ENCODE measurements around the gene MC1R. TPM values are rescaled to one million over a fixed set of nuclear protein-coding genes. Genes with fewer than 3 reads are reported as not detected.

The MC1R gene
- total RNA-seq, 1 experiment from 2014 or later: 34.3 TPM

- no TSS peak for BruUV-seq (replicated peaks)
- H3K27ac ChIP-seq: no peak overlapping the region; the same call in 1 of the 2 replicates
- intact Hi-C loops (cut with micrococcal nuclease; ENCODE audit: unreplicated experiment): loop anchor here (5.0 to 10.0 kb wide), 2 partner anchors 124 to 219 kb away; partner anchors contain the start of gene SPATA2L
- H3K4me2 ChIP-seq: peak overlapping the region; percentile 97
- peaks cover 46% of the 10 kb centered on the region for H3K4me1 ChIP-seq (replicated peaks; ENCODE audit: insufficient read depth)
- H3K79me2 ChIP-seq (ENCODE audit: low read depth): no peaks in the 10 kb centered on the region
- no peaks in the 10 kb centered on the region for H3K9me2 ChIP-seq (ENCODE audit: insufficient read depth)
- H3K9me3 ChIP-seq (ENCODE audit: insufficient read depth, low read depth): no peaks in the 10 kb centered on the region
- no peak for DNase-seq
- TF ChIP-seq EZH2 (IDR thresholded peaks at IDR 0.05; ENCODE audit: low read depth): no peak
- TF ChIP-seq CTCF (conservative IDR thresholded peaks at IDR 0.05): no peak
- H4K20me1 ChIP-seq (ENCODE audit: insufficient read depth): 0 out of 2 replicates have a peak, but pooled peaks cover 3% of the 10 kb centered on the region
- no peak overlapping the region; the same call in 1 of the 2 replicates for H3K4me3 ChIP-seq
- POLR2A ChIA-PET (ENCODE audit: unreplicated experiment): interaction anchor here (0.7 to 0.8 kb wide), 2 partner anchors 52 to 120 kb away, joined by 3 to 5 read pairs; no protein-coding TSS in a partner anchor
- no peaks in the 10 kb centered on the region for H3K36me3 ChIP-seq (ENCODE audit: low read depth)
- peaks cover 33% of the 10 kb centered on the region; the same call in 1 of the 2 replicates for H3F3A ChIP-seq (ENCODE audit: insufficient read depth, low read depth)
- no peaks in the 10 kb centered on the region for H3K27me3 ChIP-seq (ENCODE audit: insufficient read depth, low read depth)
- H2AFZ ChIP-seq: no peak overlapping the region
- CTCF ChIA-PET: no interaction called here
Measured at GRCh38 chr16:89921131-89921701, 2.6 kb downstream of the MC1R start.

- Histone ChIP-seq H3K4me2 (peak overlapping the region; percentile 97), H3K9me3 (ENCODE audit: insufficient read depth, low read depth) (no peaks in the 10 kb centered on the region), H3K9me2 (ENCODE audit: insufficient read depth) (no peaks in the 10 kb centered on the region), H3K4me1 (replicated peaks; ENCODE audit: insufficient read depth) (peaks cover 46% of the 10 kb centered on the region), H3K4me3 (peak overlapping the region; percentile 72), H3K36me3 (ENCODE audit: low read depth) (no peaks in the 10 kb centered on the region), H4K20me1 (ENCODE audit: insufficient read depth) (peaks cover 3% of the 10 kb centered on the region; the same call in 1 of the 2 replicates), H2AFZ (peak overlapping the region; percentile 61; the same call in 1 of the 2 replicates), H3F3A (ENCODE audit: insufficient read depth, low read depth) (peaks cover 33% of the 10 kb centered on the region; the same call in 1 of the 2 replicates), H3K27me3 (ENCODE audit: insufficient read depth, low read depth) (no peaks in the 10 kb centered on the region), H3K27ac (peak overlapping the region; percentile 84), H3K79me2 (ENCODE audit: low read depth) (no peaks in the 10 kb centered on the region)
- TF ChIP-seq EZH2 (IDR thresholded peaks at IDR 0.05; ENCODE audit: low read depth) (no peak), CTCF (conservative IDR thresholded peaks at IDR 0.05) (no peak)
- intact Hi-C loops (cut with micrococcal nuclease; ENCODE audit: unreplicated experiment): loop anchor here (5.0 to 10.0 kb wide), 2 partner anchors 123 to 220 kb away; partner anchors contain the start of gene SPATA2L
- ChIA-PET CTCF (interaction anchor here (0.8 kb wide), 1 partner anchor 51 kb away, joined by 3 read pairs; no protein-coding TSS in a partner anchor), POLR2A (ENCODE audit: unreplicated experiment) (interaction anchor here (0.6 to 1.2 kb wide), 7 partner anchors 15 to 121 kb away, joined by 3 to 9 read pairs (median 4); partner anchors contain the start of gene TCF25)
- TSS peak; percentile 66 for BruUV-seq (replicated peaks)
- peak; percentile 79 to 94 for DNase-seq
Measured at GRCh38 chr16:89921702-89922476, 3.2 kb downstream of the MC1R start.

GRCh38 chr16:89922477-89922883 lies 3.8 kb downstream of the MC1R start:
- Histone ChIP-seq H3K9me2 (ENCODE audit: insufficient read depth) (no peaks in the 10 kb centered on the region), H3K4me2 (peak overlapping the region; percentile 97), H3K79me2 (ENCODE audit: low read depth) (no peaks in the 10 kb centered on the region), H2AFZ (peak overlapping the region; percentile 79; the same call in 1 of the 2 replicates), H3K27ac (peak overlapping the region; percentile 84), H3K4me3 (peak overlapping the region; percentile 72), H3K9me3 (ENCODE audit: insufficient read depth, low read depth) (no peaks in the 10 kb centered on the region), H3K4me1 (replicated peaks; ENCODE audit: insufficient read depth) (peaks cover 41% of the 10 kb centered on the region), H4K20me1 (ENCODE audit: insufficient read depth) (peaks cover 3% of the 10 kb centered on the region; the same call in 1 of the 2 replicates), H3F3A (ENCODE audit: insufficient read depth, low read depth) (peaks cover 28% of the 10 kb centered on the region; the same call in 1 of the 2 replicates), H3K27me3 (ENCODE audit: insufficient read depth, low read depth) (no peaks in the 10 kb centered on the region), H3K36me3 (ENCODE audit: low read depth) (no peaks in the 10 kb centered on the region)
- POLR2A ChIA-PET (ENCODE audit: unreplicated experiment): interaction anchor here (0.7 to 1.2 kb wide), 5 partner anchors 44 to 100 kb away, joined by 3 to 9 read pairs (median 4); partner anchors contain the start of gene TCF25
- peak; percentile 64 to 80 for DNase-seq
- no peak for TF ChIP-seq CTCF (conservative IDR thresholded peaks at IDR 0.05)
- no peak for TF ChIP-seq EZH2 (IDR thresholded peaks at IDR 0.05; ENCODE audit: low read depth)
- CTCF ChIA-PET: interaction anchor here (0.7 to 0.9 kb wide), 3 partner anchors 51 to 98 kb away, joined by 3 to 4 read pairs (median 3); no protein-coding TSS in a partner anchor
- BruUV-seq (replicated peaks): no TSS peak
- intact Hi-C loops (cut with micrococcal nuclease; ENCODE audit: unreplicated experiment): loop anchor here (5.0 to 10.0 kb wide), 2 partner anchors 122 to 220 kb away; partner anchors contain the start of gene SPATA2L
